GM15510 (cell line): ENCODE results near the gene PPP3CA.

Experiments
- POLR2A ChIP-seq: IDR thresholded peaks from 3 replicates; pipeline ENCODE4 v1.6.1; 2011; ENCODE audit warnings: borderline replicate concordance; ENCODE audit not compliant: insufficient read length; ENCODE audit errors: extremely low read depth

Gene PPP3CA

GRCh38 chr4:101119141-101119540 lies 228.2 kb downstream of the PPP3CA start:
- TF ChIP-seq POLR2A: no peak

- TF ChIP-seq POLR2A: no peak
Observed at GRCh38 chr4:101118617-101119016, 228.7 kb downstream of the PPP3CA start.

GRCh38 chr4:101115887-101116286 lies 231.4 kb downstream of the PPP3CA start:
- TF ChIP-seq POLR2A: no peak

- TF ChIP-seq POLR2A: no peak
Observed at GRCh38 chr4:101114936-101115372, 232.4 kb downstream of the PPP3CA start.

GRCh38 chr4:101104312-101105052 lies 242.8 kb downstream of the PPP3CA start:
- no peak for TF ChIP-seq POLR2A

- no peak for TF ChIP-seq POLR2A
Observed at GRCh38 chr4:101103381-101104142, 243.8 kb downstream of the PPP3CA start.

GRCh38 chr4:101102114-101102742 lies 245.1 kb downstream of the PPP3CA start:
- TF ChIP-seq POLR2A: no peak

GRCh38 chr4:101101072-101101471 lies 246.3 kb downstream of the PPP3CA start:
- no peak for TF ChIP-seq POLR2A

GRCh38 chr4:101098666-101099400 lies 248.5 kb downstream of the PPP3CA start:
- TF ChIP-seq POLR2A: no peak

- TF ChIP-seq POLR2A: no peak
Observed at GRCh38 chr4:101089168-101089567, 258.2 kb downstream of the PPP3CA start.

- no peak for TF ChIP-seq POLR2A
Observed at GRCh38 chr4:101086801-101087586, 260.3 kb downstream of the PPP3CA start.

- TF ChIP-seq POLR2A: no peak
Observed at GRCh38 chr4:101083131-101083530, 264.2 kb downstream of the PPP3CA start.

- TF ChIP-seq POLR2A: no peak
Observed at GRCh38 chr4:101081695-101082369, 265.5 kb downstream of the PPP3CA start.
